Mucosa of stomach (tissue), 1 donor: ENCODE results near the gene LMBRD1.
"Not testable (repeated sequence)": the region's sequence is repeated elsewhere in the genome, so short reads cannot be mapped to it uniquely, and the experiment has no call there.

Experiments used
- H3K27me3 ChIP-seq: one replicate; pipeline ENCODE4 v1.7.0; 2013; ENCODE audit warnings: mild to moderate bottlenecking, low read length; ENCODE audit not compliant: control insufficient read depth, insufficient read depth
- H3K36me3 ChIP-seq: one replicate; pipeline ENCODE4 v1.7.0; 2013; ENCODE audit warnings: low read length; ENCODE audit not compliant: control insufficient read depth, insufficient read depth
- H3K4me1 ChIP-seq: one replicate; pipeline ENCODE4 v1.7.0; 2013; ENCODE audit warnings: mild to moderate bottlenecking, low read length; ENCODE audit not compliant: control insufficient read depth, insufficient read depth
- H3K4me3 ChIP-seq: one replicate; pipeline ENCODE4 v1.7.0; 2013; ENCODE audit warnings: low read length
- H3K9ac ChIP-seq: one replicate; pipeline ENCODE4 v1.7.0; 2013; ENCODE audit warnings: mild to moderate bottlenecking, low read length, moderate library complexity
- H3K9me3 ChIP-seq: one replicate; pipeline ENCODE4 v1.7.0; 2013; ENCODE audit warnings: mild to moderate bottlenecking, low read length, moderate library complexity; ENCODE audit not compliant: control insufficient read depth
- donor health status: Pancreatic carcinoma.

Gene LMBRD1

DNA sequence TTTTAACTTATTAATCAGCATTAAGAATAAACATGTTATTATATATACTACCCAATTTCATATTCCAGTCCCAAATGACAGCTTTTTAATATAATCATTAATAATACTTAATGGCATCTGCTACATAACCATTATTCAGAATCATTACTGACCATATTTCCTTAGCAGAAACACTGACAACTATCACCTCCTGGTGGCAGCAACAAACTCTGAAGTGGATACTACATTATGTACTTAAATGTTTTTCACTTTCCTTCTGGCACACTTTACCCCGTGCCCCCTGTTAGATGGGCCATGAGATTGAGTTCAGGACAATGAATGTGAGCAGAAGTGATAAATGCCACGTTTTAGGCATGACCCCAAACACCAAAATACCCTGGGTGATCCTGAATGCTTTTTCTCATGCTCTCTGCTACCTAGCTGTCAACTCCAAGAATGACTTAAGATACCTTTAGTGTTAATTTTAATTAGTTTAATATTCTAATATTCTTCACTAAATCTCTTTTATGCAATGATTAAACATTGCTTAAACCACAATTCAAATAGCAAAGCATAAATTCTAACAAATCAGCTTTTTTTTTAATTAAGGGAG is 77.1 kb downstream of the LMBRD1 start:
- Histone ChIP-seq H3K9ac (no peak overlapping the region), H3K4me1 (no peaks in the 10 kb centered on the region), H3K4me3 (no peak overlapping the region), H3K27me3 (no peaks in the 10 kb centered on the region), H3K36me3 (peaks cover 4% of the 10 kb centered on the region), H3K9me3 (no peaks in the 10 kb centered on the region)

DNA sequence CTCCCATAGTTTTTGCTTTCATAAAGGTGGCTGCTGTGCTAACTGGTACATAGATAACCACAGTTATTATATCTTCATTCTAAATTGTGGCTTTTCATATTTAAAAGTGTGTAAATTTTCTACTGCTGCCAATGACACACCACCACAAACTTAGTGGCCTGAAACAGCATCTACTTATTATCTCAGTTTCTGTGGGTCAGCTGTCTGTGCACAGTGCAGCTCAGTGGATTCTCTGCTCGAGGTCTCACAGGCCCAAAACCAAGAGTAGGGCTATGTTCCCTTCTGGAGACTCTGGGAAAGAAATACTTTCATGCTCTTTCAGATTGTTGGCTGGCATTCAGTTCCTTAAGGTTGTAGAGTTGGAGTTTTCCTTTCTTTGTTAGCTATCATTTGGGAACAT is 90.1 kb downstream of the LMBRD1 start:
- H3K9me3 ChIP-seq, result no peaks in the 10 kb centered on the region
- H3K9ac ChIP-seq, result no peak overlapping the region
- no peaks in the 10 kb centered on the region for H3K27me3 ChIP-seq
- no peaks in the 10 kb centered on the region for H3K36me3 ChIP-seq
- H3K4me1 ChIP-seq, result no peaks in the 10 kb centered on the region
- no peak overlapping the region for H3K4me3 ChIP-seq

GRCh38 chr6:69705954-69706353 is 90.9 kb downstream of the LMBRD1 start:
- H3K36me3 ChIP-seq, result no peaks in the 10 kb centered on the region
- H3K27me3 ChIP-seq, result no peaks in the 10 kb centered on the region
- no peaks in the 10 kb centered on the region for H3K9me3 ChIP-seq
- no peak overlapping the region for H3K4me3 ChIP-seq
- H3K4me1 ChIP-seq, result no peaks in the 10 kb centered on the region
- no peak overlapping the region for H3K9ac ChIP-seq

DNA sequence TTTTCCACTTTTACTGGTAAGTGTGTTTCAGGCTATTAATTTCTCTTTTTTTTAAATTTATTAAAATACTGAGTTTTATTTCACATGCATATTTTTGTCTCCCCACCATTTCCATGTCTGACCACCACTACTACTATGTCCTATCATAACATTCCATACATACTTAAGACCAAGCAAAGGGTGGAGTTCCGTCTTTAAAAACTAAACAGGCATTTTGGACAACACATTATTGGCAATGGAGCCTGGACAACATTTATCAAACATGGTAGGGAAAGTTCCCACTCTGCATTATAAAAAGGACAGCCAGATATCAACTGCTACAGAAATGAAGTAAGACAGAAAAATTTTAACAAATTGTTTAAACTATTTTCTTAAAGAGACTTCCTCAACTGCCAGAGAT is 91.9 kb downstream of the LMBRD1 start:
- Histone ChIP-seq H3K9me3 (no peaks in the 10 kb centered on the region), H3K36me3 (no peaks in the 10 kb centered on the region), H3K4me1 (no peaks in the 10 kb centered on the region), H3K9ac (no peak overlapping the region), H3K4me3 (no peak overlapping the region), H3K27me3 (no peaks in the 10 kb centered on the region)

DNA sequence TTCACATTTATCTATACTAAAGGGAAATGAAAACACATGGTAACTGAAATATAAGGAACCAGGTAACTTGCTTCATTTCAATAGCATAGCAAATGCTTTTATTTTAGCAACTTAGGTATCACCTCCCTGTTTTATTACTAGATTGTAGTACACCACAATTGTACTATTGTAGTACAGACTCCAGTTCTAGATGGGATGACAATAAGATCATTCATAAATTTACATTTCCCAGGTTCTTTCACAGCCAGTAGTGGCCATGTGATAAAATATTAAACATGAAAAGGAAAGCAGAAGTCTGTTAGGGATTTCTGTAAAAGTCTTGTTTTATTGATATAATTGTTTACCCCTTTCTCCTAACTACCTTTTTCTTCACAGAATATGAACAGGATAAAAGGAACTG is 97.2 kb downstream of the LMBRD1 start:
- no peak overlapping the region for H3K4me3 ChIP-seq
- H3K27me3 ChIP-seq, result no peaks in the 10 kb centered on the region
- no peaks in the 10 kb centered on the region for H3K9me3 ChIP-seq
- no peaks in the 10 kb centered on the region for H3K36me3 ChIP-seq
- H3K4me1 ChIP-seq, result no peaks in the 10 kb centered on the region
- H3K9ac ChIP-seq, result no peak overlapping the region

DNA sequence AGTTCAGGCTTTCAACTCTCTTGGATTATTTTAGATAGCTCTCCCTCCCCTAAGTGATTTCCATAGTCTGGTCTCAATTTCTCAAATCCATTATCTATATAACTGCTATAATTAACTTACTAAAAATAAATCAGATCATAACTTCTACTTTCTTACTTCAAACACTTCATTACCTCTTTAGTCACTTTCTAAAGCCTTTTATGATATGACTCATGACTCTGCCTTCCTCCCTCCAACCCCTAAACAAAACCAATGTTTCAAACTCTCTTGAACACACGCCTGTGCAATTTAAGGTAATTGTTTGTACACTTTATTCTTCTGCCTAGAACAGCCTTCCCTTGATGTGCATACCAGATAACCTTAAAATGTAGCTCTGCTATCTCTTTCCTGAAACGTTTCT is 100.5 kb downstream of the LMBRD1 start:
- Histone ChIP-seq H3K36me3 (no peaks in the 10 kb centered on the region), H3K27me3 (no peaks in the 10 kb centered on the region), H3K9ac (no peak overlapping the region), H3K4me3 (no peak overlapping the region), H3K9me3 (no peaks in the 10 kb centered on the region), H3K4me1 (no peaks in the 10 kb centered on the region)

- no peaks in the 10 kb centered on the region for H3K36me3 ChIP-seq
Measured at GRCh38 chr6:69693762-69694161, 103.0 kb downstream of the LMBRD1 start.

DNA sequence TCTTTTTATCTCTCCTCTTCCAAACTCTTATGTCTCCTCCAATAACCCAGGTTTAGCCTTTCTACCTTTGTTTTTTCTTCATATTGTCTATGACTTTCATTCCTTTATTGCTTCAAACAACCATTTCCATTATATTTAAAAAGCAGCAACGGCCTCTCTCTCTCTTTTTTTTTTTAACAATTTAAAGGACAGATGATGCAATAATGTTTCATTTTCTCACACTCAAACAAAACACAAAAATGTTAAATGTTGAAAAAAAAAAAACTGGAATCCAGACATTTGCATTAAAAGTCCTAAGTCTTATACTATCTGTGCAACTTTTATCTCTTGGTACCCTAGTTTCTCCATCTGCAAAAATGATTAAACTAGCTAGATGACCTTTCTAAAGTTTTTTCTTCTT is 105.8 kb downstream of the LMBRD1 start:
- no peaks in the 10 kb centered on the region for H3K36me3 ChIP-seq
- H3K4me3 ChIP-seq, result no peak overlapping the region
- H3K9me3 ChIP-seq, result no peaks in the 10 kb centered on the region
- no peaks in the 10 kb centered on the region for H3K27me3 ChIP-seq
- H3K4me1 ChIP-seq, result no peaks in the 10 kb centered on the region
- no peak overlapping the region for H3K9ac ChIP-seq

More at GRCh38 chr6:69693762-69694161, 103.0 kb downstream of the LMBRD1 start:
- Histone ChIP-seq H3K4me1 (no peaks in the 10 kb centered on the region), H3K9ac (no peak overlapping the region), H3K9me3 (no peaks in the 10 kb centered on the region), H3K27me3 (no peaks in the 10 kb centered on the region), H3K4me3 (no peak overlapping the region)

DNA sequence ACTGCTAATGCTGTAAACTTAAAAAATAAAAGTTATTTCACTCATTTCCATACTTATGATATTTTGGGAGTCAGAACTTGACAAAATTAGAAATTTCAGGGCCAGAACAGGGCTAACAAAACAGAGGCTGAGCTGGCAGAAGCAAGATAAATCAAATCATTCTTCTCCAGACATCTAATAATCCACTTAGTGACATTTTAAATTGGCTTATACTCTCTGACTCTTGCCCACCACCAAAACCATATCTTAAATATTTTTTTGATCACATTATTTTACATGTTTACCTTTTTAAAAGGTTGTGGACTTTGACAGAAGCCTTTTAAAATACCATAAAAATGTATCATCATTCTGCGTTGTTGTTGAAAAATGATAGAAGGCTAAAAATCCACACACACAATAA is 116.5 kb downstream of the LMBRD1 start:
- H3K36me3 ChIP-seq, result no peaks in the 10 kb centered on the region
- H3K4me3 ChIP-seq, result no peak overlapping the region
- no peaks in the 10 kb centered on the region for H3K27me3 ChIP-seq
- no peaks in the 10 kb centered on the region for H3K9me3 ChIP-seq
- H3K9ac ChIP-seq, result no peak overlapping the region
- H3K4me1 ChIP-seq, result no peaks in the 10 kb centered on the region

DNA sequence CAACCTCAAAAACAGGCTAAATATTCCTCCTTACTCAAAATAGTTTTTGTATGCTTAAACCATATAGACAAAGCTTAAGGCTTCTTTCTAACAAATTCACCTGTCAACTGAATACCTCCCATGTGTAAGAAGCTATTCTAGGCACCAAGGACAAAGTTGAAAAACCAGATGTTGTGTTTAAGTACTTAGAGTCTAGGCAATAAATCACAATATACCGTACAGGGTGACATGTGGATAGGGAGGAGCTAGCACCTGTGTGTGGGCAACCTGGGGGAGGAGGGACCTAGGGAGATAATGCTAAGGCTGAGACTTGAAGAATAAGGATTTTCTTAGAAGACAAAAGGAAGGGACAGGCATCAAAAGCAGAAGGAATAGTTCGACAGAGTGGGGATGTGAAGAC is 123.5 kb downstream of the LMBRD1 start:
- Histone ChIP-seq H3K9ac (no peak overlapping the region), H3K4me3 (no peak overlapping the region), H3K27me3 (no peaks in the 10 kb centered on the region), H3K36me3 (no peaks in the 10 kb centered on the region), H3K4me1 (no peaks in the 10 kb centered on the region), H3K9me3 (no peaks in the 10 kb centered on the region)

DNA sequence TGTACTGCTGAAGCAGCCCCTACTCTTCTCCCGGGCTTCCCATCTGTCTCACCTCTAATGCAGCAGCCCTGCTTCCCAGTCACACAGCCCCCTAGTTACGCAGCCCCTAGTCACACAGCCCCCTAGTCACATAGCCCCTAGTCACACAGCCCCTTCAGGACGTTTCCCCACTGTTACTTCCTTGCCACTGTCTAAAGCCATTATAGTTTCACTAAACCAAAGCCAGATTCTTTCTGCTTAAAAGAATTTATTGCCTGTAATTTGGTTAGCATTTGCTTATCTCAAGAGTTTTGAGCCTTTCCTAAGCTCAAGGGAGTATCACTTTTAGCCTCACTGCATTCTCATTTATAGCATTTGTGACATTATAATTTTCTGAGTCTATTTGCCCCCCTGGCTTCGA is 127.9 kb downstream of the LMBRD1 start:
- H3K27me3 ChIP-seq, result no peaks in the 10 kb centered on the region
- no peaks in the 10 kb centered on the region for H3K9me3 ChIP-seq
- no peaks in the 10 kb centered on the region for H3K36me3 ChIP-seq

GRCh38 chr6:69666779-69667178 is 130.0 kb downstream of the LMBRD1 start:
- H3K4me3 ChIP-seq, H3K27me3 ChIP-seq, H3K36me3 ChIP-seq, H3K4me1 ChIP-seq, H3K9ac ChIP-seq, H3K9me3 ChIP-seq: not testable (repeated sequence)

More for the DNA sequence above, 127.9 kb downstream of the LMBRD1 start:
- Histone ChIP-seq H3K9ac (no peak overlapping the region), H3K4me3 (no peak overlapping the region), H3K4me1 (no peaks in the 10 kb centered on the region)

GRCh38 chr6:69665437-69665836 is 131.4 kb downstream of the LMBRD1 start:
- Histone ChIP-seq H3K27me3 (no peaks in the 10 kb centered on the region), H3K4me3 (no peak overlapping the region)

More at GRCh38 chr6:69665437-69665836, 131.4 kb downstream of the LMBRD1 start:
- no peak overlapping the region for H3K9ac ChIP-seq
- H3K36me3 ChIP-seq, result no peaks in the 10 kb centered on the region
- no peaks in the 10 kb centered on the region for H3K9me3 ChIP-seq
- H3K4me1 ChIP-seq, result no peaks in the 10 kb centered on the region
